Nephron progenitor cell (in vitro differentiated cells): ENCODE measurements around the gene FTL.

Experiments
- DNase-seq: peaks from one replicate; pipeline ENCODE4 v3.0.0; 2021
- H3K27ac Mint-ChIP-seq: 2 replicates; pipeline ENCODE4 v1.8.0; 2021; ENCODE audit warnings: mild to moderate bottlenecking, moderate library complexity, mixed read lengths
- H3K27me3 Mint-ChIP-seq: 2 replicates; pipeline ENCODE4 v1.8.0; 2021; ENCODE audit warnings: mild to moderate bottlenecking, low read depth, mixed read lengths; ENCODE audit not compliant: poor library complexity
- H3K36me3 Mint-ChIP-seq: 2 replicates; pipeline ENCODE4 v1.8.0; 2021; ENCODE audit warnings: low read depth, mixed read lengths
- H3K4me1 Mint-ChIP-seq: 2 replicates; pipeline ENCODE4 v1.8.0; 2021; ENCODE audit warnings: mixed read lengths
- H3K4me3 Mint-ChIP-seq: 2 replicates; pipeline ENCODE4 v1.8.0; 2021; ENCODE audit warnings: mild to moderate bottlenecking, moderate library complexity, mixed read lengths
- H3K9me3 Mint-ChIP-seq: 2 replicates; pipeline ENCODE4 v1.8.0; 2021; ENCODE audit warnings: mild to moderate bottlenecking, moderate library complexity, mixed read lengths
- TF ChIP-seq, protein P1 (sequence below): fragments of 200-600 bp; sonication (generic); IDR thresholded peaks from 2 replicates; pipeline ENCODE4 v1.5.0; 2021; ENCODE audit warnings: antibody characterized with exemption

The FTL gene

DNA sequence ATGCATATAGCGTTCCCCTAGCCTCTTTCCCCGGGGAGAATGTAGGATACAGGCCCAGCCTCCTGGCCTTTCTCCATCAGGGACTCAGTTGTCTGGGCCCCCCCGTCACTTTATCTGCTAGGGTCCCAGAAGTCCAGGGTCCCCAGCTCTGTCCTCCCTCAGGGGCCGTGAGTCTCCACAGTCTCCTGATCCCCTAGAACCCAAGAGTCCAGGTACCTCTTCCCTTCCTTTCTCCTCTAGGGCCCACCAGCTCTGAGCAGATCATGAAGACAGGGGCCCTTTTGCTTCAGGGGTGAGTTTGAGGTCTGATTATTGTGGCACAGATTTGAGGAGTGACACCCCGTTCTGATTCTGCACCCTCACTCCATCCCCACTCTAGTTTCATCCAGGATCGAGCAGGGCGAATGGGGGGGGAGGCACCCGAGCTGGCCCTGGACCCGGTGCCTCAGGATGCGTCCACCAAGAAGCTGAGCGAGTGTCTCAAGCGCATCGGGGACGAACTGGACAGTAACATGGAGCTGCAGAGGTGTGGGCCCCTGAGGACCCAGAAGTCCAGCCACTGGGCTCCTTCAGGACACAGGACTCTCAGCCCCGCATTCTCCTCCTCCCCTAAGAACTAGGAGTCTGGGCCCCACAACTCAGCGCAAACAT lies 9.7 kb upstream of the FTL start:
- no peak for DNase-seq
- peak overlapping the region; percentile 88 for H3K4me3 Mint-ChIP-seq
- no peaks in the 10 kb centered on the region for H3K9me3 Mint-ChIP-seq
- peaks cover 15% of the 10 kb centered on the region for H3K27me3 Mint-ChIP-seq
- TF ChIP-seq, protein P1, sequence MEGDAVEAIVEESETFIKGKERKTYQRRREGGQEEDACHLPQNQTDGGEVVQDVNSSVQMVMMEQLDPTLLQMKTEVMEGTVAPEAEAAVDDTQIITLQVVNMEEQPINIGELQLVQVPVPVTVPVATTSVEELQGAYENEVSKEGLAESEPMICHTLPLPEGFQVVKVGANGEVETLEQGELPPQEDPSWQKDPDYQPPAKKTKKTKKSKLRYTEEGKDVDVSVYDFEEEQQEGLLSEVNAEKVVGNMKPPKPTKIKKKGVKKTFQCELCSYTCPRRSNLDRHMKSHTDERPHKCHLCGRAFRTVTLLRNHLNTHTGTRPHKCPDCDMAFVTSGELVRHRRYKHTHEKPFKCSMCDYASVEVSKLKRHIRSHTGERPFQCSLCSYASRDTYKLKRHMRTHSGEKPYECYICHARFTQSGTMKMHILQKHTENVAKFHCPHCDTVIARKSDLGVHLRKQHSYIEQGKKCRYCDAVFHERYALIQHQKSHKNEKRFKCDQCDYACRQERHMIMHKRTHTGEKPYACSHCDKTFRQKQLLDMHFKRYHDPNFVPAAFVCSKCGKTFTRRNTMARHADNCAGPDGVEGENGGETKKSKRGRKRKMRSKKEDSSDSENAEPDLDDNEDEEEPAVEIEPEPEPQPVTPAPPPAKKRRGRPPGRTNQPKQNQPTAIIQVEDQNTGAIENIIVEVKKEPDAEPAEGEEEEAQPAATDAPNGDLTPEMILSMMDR: no peak
- peak overlapping the region; percentile 42 for H3K27ac Mint-ChIP-seq
- H3K4me1 Mint-ChIP-seq: peaks cover 23% of the 10 kb centered on the region
- peaks cover 35% of the 10 kb centered on the region for H3K36me3 Mint-ChIP-seq

DNA sequence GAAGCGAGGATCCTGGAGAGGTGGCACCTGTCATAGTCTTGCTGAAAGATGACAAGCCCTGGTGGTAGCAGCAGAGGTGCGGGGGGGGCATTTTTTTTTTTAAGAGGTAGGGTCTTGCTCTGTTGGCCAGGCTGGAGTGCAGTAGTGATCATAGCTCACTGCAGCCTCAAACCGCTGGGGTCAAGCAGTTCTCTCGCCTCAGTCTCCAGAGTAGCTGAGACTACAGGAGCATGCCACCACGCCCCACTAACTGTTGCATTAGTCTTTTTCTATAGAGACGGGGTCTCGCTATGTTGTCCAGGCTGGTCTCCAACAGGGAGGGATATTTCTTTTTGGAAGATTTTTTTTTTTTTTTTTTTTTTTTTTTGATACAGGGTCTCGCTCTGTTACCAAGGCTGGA lies 7.1 kb upstream of the FTL start:
- H3K27me3 Mint-ChIP-seq: peaks cover 7% of the 10 kb centered on the region
- no peak overlapping the region for H3K4me3 Mint-ChIP-seq
- H3K9me3 Mint-ChIP-seq: no peaks in the 10 kb centered on the region
- H3K27ac Mint-ChIP-seq: no peak overlapping the region
- H3K36me3 Mint-ChIP-seq: peaks cover 43% of the 10 kb centered on the region
- peaks cover 46% of the 10 kb centered on the region for H3K4me1 Mint-ChIP-seq
- TF ChIP-seq, protein P1: no peak
- no peak for DNase-seq

DNA sequence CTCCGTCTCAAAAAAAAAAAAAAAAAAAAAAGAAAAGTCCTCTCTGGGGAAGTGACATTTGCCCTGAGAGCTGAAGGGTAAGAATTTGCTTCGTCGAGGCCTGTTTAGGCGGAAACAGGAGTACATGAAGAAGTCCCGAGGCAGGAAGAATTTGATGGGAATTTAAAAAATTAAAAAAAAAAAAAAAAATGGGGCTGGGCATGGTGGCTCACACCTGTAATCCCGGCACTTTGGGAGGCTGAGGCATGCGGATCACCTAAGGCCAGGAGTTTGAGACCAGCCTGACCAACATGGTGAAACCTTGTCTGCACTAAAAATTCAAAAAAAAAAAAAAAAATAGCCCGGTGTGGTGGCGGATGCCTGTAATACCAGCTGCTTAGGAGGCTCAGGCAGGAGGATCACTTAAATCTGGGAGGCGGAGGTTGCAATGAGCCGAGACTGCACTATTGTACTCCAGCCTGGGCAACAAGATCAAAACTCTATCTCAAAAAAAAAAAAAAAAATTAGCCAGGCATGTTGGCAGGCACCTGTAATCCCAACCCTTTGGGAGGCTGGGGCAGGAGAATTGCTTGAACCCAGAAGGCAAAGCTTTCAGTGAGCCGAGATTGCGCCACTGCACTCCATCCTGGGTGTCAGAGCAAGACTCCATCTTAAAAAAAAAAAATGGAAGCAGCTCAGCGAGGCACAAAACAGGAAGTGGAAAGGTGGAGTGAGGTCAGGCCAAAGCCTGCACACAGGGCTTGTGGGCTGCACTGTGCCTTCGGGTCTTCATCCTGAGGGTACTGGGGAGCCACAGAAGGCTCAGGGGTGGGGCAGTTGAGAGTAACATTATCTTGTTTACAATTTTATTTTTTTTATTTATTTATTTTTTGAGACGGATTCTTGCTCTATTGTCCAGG lies 5.5 kb upstream of the FTL start:
- peaks cover 43% of the 10 kb centered on the region for H3K36me3 Mint-ChIP-seq
- H3K4me1 Mint-ChIP-seq: peaks cover 53% of the 10 kb centered on the region
- H3K9me3 Mint-ChIP-seq: no peaks in the 10 kb centered on the region
- H3K27ac Mint-ChIP-seq: no peak overlapping the region
- H3K4me3 Mint-ChIP-seq: no peak overlapping the region
- TF ChIP-seq, protein P1: no peak
- peaks cover 5% of the 10 kb centered on the region for H3K27me3 Mint-ChIP-seq
- DNase-seq: no peak

DNA sequence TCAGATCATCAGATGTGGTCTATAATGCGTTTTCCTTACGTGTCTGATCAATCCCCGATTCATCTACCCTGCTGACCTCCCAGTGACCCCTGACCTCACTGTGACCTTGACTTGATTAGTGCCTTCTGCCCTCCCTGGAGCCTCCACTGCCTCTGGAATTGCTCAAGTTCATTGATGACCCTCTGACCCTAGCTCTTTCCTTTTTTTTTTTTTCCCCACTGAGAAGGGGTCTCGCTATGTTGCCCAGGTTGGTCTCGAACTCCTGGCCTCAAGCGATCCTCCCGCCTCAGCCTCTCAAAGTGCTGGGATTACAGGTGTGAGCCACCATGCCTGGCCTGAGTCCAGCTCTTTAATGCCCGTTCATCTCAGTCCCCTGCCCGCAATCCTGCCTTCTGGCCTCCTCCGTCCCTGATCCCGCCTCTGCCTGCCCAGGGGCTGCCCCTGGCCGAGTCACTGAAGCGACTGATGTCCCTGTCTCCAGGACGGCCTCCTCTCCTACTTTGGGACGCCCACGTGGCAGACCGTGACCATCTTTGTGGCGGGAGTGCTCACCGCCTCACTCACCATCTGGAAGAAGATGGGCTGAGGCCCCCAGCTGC lies 4.0 kb upstream of the FTL start:
- Mint-ChIP-seq H3K27me3 (peaks cover 6% of the 10 kb centered on the region), H3K9me3 (no peaks in the 10 kb centered on the region), H3K4me1 (peaks cover 51% of the 10 kb centered on the region), H3K36me3 (peaks cover 46% of the 10 kb centered on the region), H3K4me3 (peak overlapping the region; percentile 23), H3K27ac (peak overlapping the region; percentile 98)
- DNase-seq: no peak
- TF ChIP-seq, protein P1: no peak

DNA sequence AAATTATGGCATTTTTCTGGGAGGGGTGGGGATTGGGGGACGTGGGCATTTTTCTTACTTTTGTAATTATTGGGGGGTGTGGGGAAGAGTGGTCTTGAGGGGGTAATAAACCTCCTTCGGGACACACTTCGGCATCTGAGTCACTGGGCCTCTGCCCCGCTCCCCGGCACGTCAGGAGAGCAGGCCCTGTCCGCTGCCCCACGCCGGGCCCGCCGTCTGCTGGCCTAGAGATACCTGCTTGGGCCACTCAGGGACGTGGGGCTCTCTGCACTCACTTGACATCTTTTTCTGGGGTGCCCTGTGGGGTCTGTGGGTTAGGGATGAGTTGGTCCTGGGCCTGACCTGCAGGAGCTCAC lies 3.5 kb upstream of the FTL start:
- peaks cover 54% of the 10 kb centered on the region for H3K4me1 Mint-ChIP-seq
- H3K27me3 Mint-ChIP-seq: peaks cover 7% of the 10 kb centered on the region
- H3K4me3 Mint-ChIP-seq: peak overlapping the region; percentile 19
- peaks cover 47% of the 10 kb centered on the region for H3K36me3 Mint-ChIP-seq
- TF ChIP-seq, protein P1: no peak
- peak overlapping the region; percentile 98 for H3K27ac Mint-ChIP-seq
- DNase-seq: no peak
- no peaks in the 10 kb centered on the region for H3K9me3 Mint-ChIP-seq
